OCI-LY7 (cell line): ENCODE measurements around the gene PODXL2. TPM values are rescaled to one million over a fixed set of nuclear protein-coding genes. Genes with fewer than 3 reads are reported as not detected.

Experiments
- BruUV-seq: library from RNA; stranded (reverse); fragments of 400-500 nt; replicated peaks from 2 replicates; lab custom pipeline; 2021; lab: Mats Ljungman, UMichigan
- CTCF ChIA-PET: fragments of 300-600 bp; sonication (Branson Sonifier 250); formaldehyde crosslinking; loops from one replicate; lab custom pipeline; 2022; ENCODE audit warnings: antibody characterized with exemption; ENCODE audit not compliant: unreplicated experiment; lab: Charles Lee
- POLR2A ChIA-PET: fragments of 300-600 bp; sonication (Branson Sonifier 250); formaldehyde crosslinking; loops from one replicate; lab custom pipeline; 2022; ENCODE audit warnings: antibody characterized with exemption; lab: Charles Lee
- DNase-seq: peaks from one replicate; pipeline ENCODE4 v3.0.0-alpha.2; 2015; ENCODE audit warnings: low spot score
- H2AFZ ChIP-seq: fragments of 200-600 bp; sonication (generic), shearing (Covaris generic); 2 replicates; pipeline ENCODE4 v1.6.1; 2014; ENCODE audit warnings: mild to moderate bottlenecking, antibody characterized with exemption, low read length, moderate library complexity
- H3K27ac ChIP-seq: fragments of 200-600 bp; sonication (generic); 2 replicates; pipeline ENCODE4 v1.5.1; 2014; ENCODE audit warnings: mixed run types, low read depth, mild to moderate bottlenecking, moderate library complexity, low read length, inconsistent platforms; ENCODE audit not compliant: poor library complexity, severe bottlenecking
- H3K36me3 ChIP-seq: fragments of 200-600 bp; sonication (generic); 2 replicates; pipeline ENCODE4 v1.6.1; 2014; ENCODE audit warnings: mild to moderate bottlenecking, antibody characterized with exemption, low read length, moderate library complexity, mixed read lengths; ENCODE audit not compliant: insufficient read depth
- H3K4me1 ChIP-seq: fragments of 200-600 bp; sonication (generic); 2 replicates; pipeline ENCODE4 v1.5.1; 2014; ENCODE audit warnings: mild to moderate bottlenecking, low read length; ENCODE audit not compliant: insufficient read depth, poor library complexity, severe bottlenecking
- H3K4me2 ChIP-seq: fragments of 200-600 bp; sonication (generic); 2 replicates; pipeline ENCODE4 v1.6.1; 2014; ENCODE audit warnings: mild to moderate bottlenecking, low read length
- H3K4me3 ChIP-seq: fragments of 200-600 bp; sonication (generic); 2 replicates; pipeline ENCODE4 v1.5.1; 2014; ENCODE audit warnings: mild to moderate bottlenecking, low read depth, low read length; ENCODE audit not compliant: poor library complexity, severe bottlenecking
- H3K79me2 ChIP-seq: fragments of 200-600 bp; sonication (generic); 2 replicates; pipeline ENCODE4 v1.6.1; 2016; ENCODE audit warnings: low read depth, mild to moderate bottlenecking, low read length, moderate library complexity, mixed read lengths; ENCODE audit not compliant: insufficient read depth
- H3K9me2 ChIP-seq: fragments of 200-600 bp; sonication (generic); 2 replicates; pipeline ENCODE4 v1.6.1; 2016; ENCODE audit warnings: mild to moderate bottlenecking, low read length, mixed read lengths; ENCODE audit not compliant: insufficient read depth
- H3K9me3 ChIP-seq: fragments of 200-600 bp; sonication (generic); 2 replicates; pipeline ENCODE4 v1.6.1; 2014; ENCODE audit warnings: mild to moderate bottlenecking, mixed run types, low read length, mixed read lengths
- H4K20me1 ChIP-seq: fragments of 200-600 bp; sonication (generic); 2 replicates; pipeline ENCODE4 v1.6.1; 2014; ENCODE audit warnings: mild to moderate bottlenecking, antibody characterized with exemption, low read length, moderate library complexity, mixed read lengths; ENCODE audit not compliant: insufficient read depth
- EZH2phosphoT487 ChIP-seq: fragments of 200-600 bp; sonication (generic); IDR thresholded peaks from 2 replicates; pipeline ENCODE4 v1.6.1; 2018; ENCODE audit warnings: low read depth, borderline replicate concordance, mild to moderate bottlenecking, mixed run types, antibody characterized with exemption, low read length, moderate library complexity, mixed read lengths
- intact Hi-C: fragments of 100-400 bp; cut with micrococcal nuclease; formaldehyde crosslinking; loops from one replicate; pipeline ENCODE4 v1.10.0; 2022; ENCODE audit not compliant: unreplicated experiment
- total RNA-seq, 2 experiments: library from RNA; depleted of rRNA in 1 of 2; stranded (reverse); fragments of >200 nt in 1 of 2; shearing (Covaris generic) in 1 of 2; gene quantifications; 2 replicates each; pipeline ENCODE4 v1.2.3, GENCODE V29; 2014 to 2022
- TF ChIP-seq, protein P1 (sequence below): fragments of 200-600 bp; sonication (generic); conservative IDR thresholded peaks from 2 replicates; pipeline ENCODE4 v1.5.1; 2014; ENCODE audit warnings: mild to moderate bottlenecking, antibody characterized with exemption, low read length, moderate library complexity, mixed read lengths

The PODXL2 gene
- total RNA-seq, 2 experiments from 2014 or later: 16.1 to 29.4 TPM

DNA sequence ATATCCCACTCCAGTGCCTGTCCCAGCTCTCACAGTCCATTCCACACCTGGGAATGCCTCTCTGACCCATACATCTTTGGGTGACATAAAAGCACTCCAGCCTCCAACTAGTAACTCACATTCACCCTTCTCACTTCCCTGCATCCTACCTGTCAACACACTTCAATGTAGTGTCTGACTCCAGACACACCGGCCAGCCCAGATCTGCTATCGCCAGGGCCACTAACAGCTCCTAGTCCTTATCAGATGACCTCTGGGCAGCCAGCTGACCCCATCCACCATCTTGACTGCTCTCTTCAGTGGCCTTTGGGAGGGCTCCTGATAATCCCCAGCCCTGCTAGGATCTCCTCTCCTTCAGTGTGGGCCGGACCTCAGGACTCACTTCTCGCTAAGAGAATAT, 33.7 kb upstream of the PODXL2 start:
- TF ChIP-seq, protein P1, sequence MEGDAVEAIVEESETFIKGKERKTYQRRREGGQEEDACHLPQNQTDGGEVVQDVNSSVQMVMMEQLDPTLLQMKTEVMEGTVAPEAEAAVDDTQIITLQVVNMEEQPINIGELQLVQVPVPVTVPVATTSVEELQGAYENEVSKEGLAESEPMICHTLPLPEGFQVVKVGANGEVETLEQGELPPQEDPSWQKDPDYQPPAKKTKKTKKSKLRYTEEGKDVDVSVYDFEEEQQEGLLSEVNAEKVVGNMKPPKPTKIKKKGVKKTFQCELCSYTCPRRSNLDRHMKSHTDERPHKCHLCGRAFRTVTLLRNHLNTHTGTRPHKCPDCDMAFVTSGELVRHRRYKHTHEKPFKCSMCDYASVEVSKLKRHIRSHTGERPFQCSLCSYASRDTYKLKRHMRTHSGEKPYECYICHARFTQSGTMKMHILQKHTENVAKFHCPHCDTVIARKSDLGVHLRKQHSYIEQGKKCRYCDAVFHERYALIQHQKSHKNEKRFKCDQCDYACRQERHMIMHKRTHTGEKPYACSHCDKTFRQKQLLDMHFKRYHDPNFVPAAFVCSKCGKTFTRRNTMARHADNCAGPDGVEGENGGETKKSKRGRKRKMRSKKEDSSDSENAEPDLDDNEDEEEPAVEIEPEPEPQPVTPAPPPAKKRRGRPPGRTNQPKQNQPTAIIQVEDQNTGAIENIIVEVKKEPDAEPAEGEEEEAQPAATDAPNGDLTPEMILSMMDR: no peak
- no peak for TF ChIP-seq EZH2phosphoT487
- ChIA-PET POLR2A (no interaction called here), CTCF (no interaction called here)
- peaks cover 30% of the 10 kb centered on the region for H3K79me2 ChIP-seq
- no peaks in the 10 kb centered on the region for H3K9me2 ChIP-seq
- H3K4me3 ChIP-seq: no peak overlapping the region
- peaks cover 25% of the 10 kb centered on the region for H3K36me3 ChIP-seq
- DNase-seq: no peak
- no peak overlapping the region for H2AFZ ChIP-seq
- H4K20me1 ChIP-seq: no peaks in the 10 kb centered on the region
- H3K9me3 ChIP-seq: no peaks in the 10 kb centered on the region; the same call in 1 of the 2 replicates
- no TSS peak for BruUV-seq
- no peak overlapping the region for H3K27ac ChIP-seq
- no peak overlapping the region for H3K4me2 ChIP-seq
- intact Hi-C loops: no loop called here
- peaks cover 53% of the 10 kb centered on the region for H3K4me1 ChIP-seq

DNA sequence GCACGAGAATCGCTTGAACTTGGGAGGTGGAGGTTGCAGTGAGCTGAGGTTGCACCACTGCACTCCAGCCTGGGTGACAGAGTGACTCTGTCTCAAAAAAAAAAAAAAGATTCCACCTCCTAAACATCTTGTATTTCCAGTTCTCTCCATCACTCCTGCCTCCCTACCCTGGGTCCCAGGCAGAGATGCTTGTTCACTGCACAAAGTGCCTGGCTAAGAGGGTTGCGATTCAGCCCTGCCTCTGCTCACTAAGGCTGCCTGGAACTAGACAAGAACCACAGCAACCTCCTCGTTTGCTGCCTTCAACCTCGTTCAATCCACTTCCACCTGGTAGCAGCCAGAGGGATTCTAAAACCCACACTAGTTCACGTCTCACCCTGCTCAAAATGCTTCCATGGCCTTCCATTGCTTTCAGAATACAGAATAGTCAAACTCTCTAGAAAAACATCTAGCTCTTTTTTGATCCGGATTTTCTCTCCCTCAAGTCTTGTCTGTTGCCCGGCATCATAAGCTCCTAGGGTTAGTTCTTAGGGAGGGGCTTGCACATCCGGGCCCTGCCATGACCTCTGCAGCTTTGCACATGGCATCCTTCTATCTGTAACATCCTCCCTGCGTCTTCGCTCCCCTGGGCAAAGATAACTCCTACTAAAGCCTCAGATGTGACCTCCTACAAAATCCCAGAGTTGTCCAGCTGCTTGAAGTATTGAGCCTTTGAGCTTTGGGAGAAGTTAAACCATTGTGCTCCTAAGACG, 31.8 kb upstream of the PODXL2 start:
- Histone ChIP-seq H2AFZ (no peak overlapping the region; the same call in 1 of the 2 replicates), H3K27ac (peak overlapping the region; percentile 70), H3K9me2 (no peaks in the 10 kb centered on the region), H3K9me3 (no peaks in the 10 kb centered on the region; the same call in 1 of the 2 replicates), H4K20me1 (peaks cover 10% of the 10 kb centered on the region; the same call in 1 of the 2 replicates), H3K4me2 (peak overlapping the region; percentile 69), H3K4me1 (peaks cover 60% of the 10 kb centered on the region), H3K36me3 (peaks cover 44% of the 10 kb centered on the region), H3K4me3 (peak overlapping the region; percentile 73), H3K79me2 (peaks cover 45% of the 10 kb centered on the region)
- intact Hi-C loops: no loop called here
- TF ChIP-seq, protein P1: no peak
- no peak for TF ChIP-seq EZH2phosphoT487
- DNase-seq: peak; percentile 78
- ChIA-PET CTCF (interaction anchor here (0.6 to 1.6 kb wide), 2 partner anchors 9 to 752 kb away, joined by 3 to 8 read pairs; no protein-coding TSS in a partner anchor), POLR2A (interaction anchor here (0.7 to 2.1 kb wide), 10 partner anchors 8 to 1141 kb away, joined by 3 to 8 read pairs (median 4); partner anchors contain the start of gene ABTB1)
- TSS peak; percentile 81 for BruUV-seq
